ENCODE results near the gene ANKDD1B. TPM values are rescaled to one million over a fixed set of nuclear protein-coding genes. Genes with fewer than 3 reads are reported as not detected.

The ANKDD1B gene
- total RNA-seq, 1 experiment from 2014 or later: 0.84 TPM

GRCh38 chr5:75660678-75661465, 49.6 kb downstream of the ANKDD1B start:
- RAD21 ChIA-PET (ENCODE audit: low non-redundant PET in 1 of 2, low total read pairs in 2 of 2, uncharacterized antibody in 2 of 2, unreplicated experiment in 2 of 2): no interaction called here
- Histone ChIP-seq H3K9ac (ENCODE audit: low read length) (no peak overlapping the region), H4K20me1 (ENCODE audit: insufficient read depth) (no peaks in the 10 kb centered on the region), H3K27ac (ENCODE audit: low read depth, low read length) (no peak overlapping the region), H3K27me3 (ENCODE audit: insufficient read depth, low read length) (no peaks in the 10 kb centered on the region), H3K9me2 (ENCODE audit: insufficient read depth) (no peaks in the 10 kb centered on the region), H3K4me2 (ENCODE audit: low read length) (no peak overlapping the region), H2AFZ (ENCODE audit: low read depth, low read length, poor library complexity, severe bottlenecking) (no peak overlapping the region), H3K4me3 (replicated peaks in 1 of 2; ENCODE audit: low read depth in 1 of 2, low read length in 2 of 2) (no peak overlapping the region), H3K79me2 (ENCODE audit: insufficient read depth, low read length) (no peaks in the 10 kb centered on the region), H3K4me1 (ENCODE audit: control insufficient read depth in 1 of 2, insufficient read depth in 2 of 2, low read length in 2 of 2) (no peaks in the 10 kb centered on the region), H3K9me3 (ENCODE audit: control insufficient read depth in 1 of 2, insufficient read depth in 1 of 2, low read depth in 1 of 2, low read length in 2 of 2) (no peaks in the 10 kb centered on the region), H3K36me3 (ENCODE audit: control insufficient read depth in 1 of 2, insufficient read depth in 2 of 2, low read length in 2 of 2) (no peaks in the 10 kb centered on the region)
- ATAC-seq (no peak), DNase-seq (ENCODE audit: low read depth, low spot score) (no peak)
- CTCF ChIA-PET: no interaction called here
- intact Hi-C loops (cut with micrococcal nuclease): no loop called here
- POLR2A ChIA-PET: no interaction called here
- no peak for TF ChIP-seq SIN3A (IDR thresholded peaks at IDR 0.05; ENCODE audit: low read depth)
- no peak for TF ChIP-seq ELF1 (IDR thresholded peaks at IDR 0.05; ENCODE audit: borderline replicate concordance, low read depth)
- TF ChIP-seq SP1 (IDR thresholded peaks at IDR 0.05; ENCODE audit: low read depth): no peak
- TF ChIP-seq ZFX (IDR thresholded peaks at IDR 0.05): no peak
- TF ChIP-seq CBX3 (IDR thresholded peaks at IDR 0.05; ENCODE audit: low read depth): no peak
- no peak for TF ChIP-seq CEBPB (IDR thresholded peaks at IDR 0.05; ENCODE audit: low read depth)
- no peak for TF ChIP-seq JUND (IDR thresholded peaks at IDR 0.05)
- BruUV-seq (replicated peaks): no TSS peak

- H3K9ac ChIP-seq (ENCODE audit: low read length): no peak overlapping the region
- H3K27me3 ChIP-seq (ENCODE audit: insufficient read depth, low read length): no peaks in the 10 kb centered on the region
- ChIA-PET RAD21 (ENCODE audit: low non-redundant PET in 1 of 2, low total read pairs in 2 of 2, uncharacterized antibody in 2 of 2, unreplicated experiment in 2 of 2) (no interaction called here), POLR2A (no interaction called here), CTCF (interaction anchor here (0.7 kb wide), 1 partner anchor 15 kb away, joined by 3 read pairs; no protein-coding TSS in a partner anchor)
- H4K20me1 ChIP-seq (ENCODE audit: insufficient read depth): no peaks in the 10 kb centered on the region
- H2AFZ ChIP-seq (ENCODE audit: low read depth, low read length, poor library complexity, severe bottlenecking): no peak overlapping the region
- no peaks in the 10 kb centered on the region for H3K79me2 ChIP-seq (ENCODE audit: insufficient read depth, low read length)
- intact Hi-C loops (cut with micrococcal nuclease): no loop called here
- DNase-seq (ENCODE audit: low read depth, low spot score) (no peak), ATAC-seq (no peak)
- no peaks in the 10 kb centered on the region for H3K9me2 ChIP-seq (ENCODE audit: insufficient read depth)
- no peaks in the 10 kb centered on the region for H3K36me3 ChIP-seq (ENCODE audit: control insufficient read depth in 1 of 2, insufficient read depth in 2 of 2, low read length in 2 of 2)
- no peaks in the 10 kb centered on the region for H3K4me1 ChIP-seq (ENCODE audit: control insufficient read depth in 1 of 2, insufficient read depth in 2 of 2, low read length in 2 of 2)
- H3K9me3 ChIP-seq (ENCODE audit: control insufficient read depth in 1 of 2, insufficient read depth in 1 of 2, low read depth in 1 of 2, low read length in 2 of 2): no peaks in the 10 kb centered on the region
- no peak for TF ChIP-seq RAD21 (IDR thresholded peaks at IDR 0.05; ENCODE audit: low read depth)
- no peak overlapping the region for H3K27ac ChIP-seq (ENCODE audit: low read depth, low read length)
- H3K4me3 ChIP-seq (replicated peaks in 1 of 2; ENCODE audit: low read depth in 1 of 2, low read length in 2 of 2): no peak overlapping the region
- H3K4me2 ChIP-seq (ENCODE audit: low read length): no peak overlapping the region
- BruUV-seq (replicated peaks): no TSS peak
These were observed 50.8 kb downstream of the ANKDD1B start for GRCh38 chr5:75662061-75662460.

Measured in HCT116 (cell line).